Osteocyte (in vitro differentiated cells): ENCODE data around the gene DOK7. TPM values are rescaled to one million over a fixed set of nuclear protein-coding genes. Genes with fewer than 3 reads are reported as not detected.

ENCODE experiments used
- DNase-seq: peaks from one replicate; pipeline ENCODE4 v3.0.0; 2021; ENCODE audit warnings: mixed read lengths; ENCODE audit not compliant: unreplicated experiment; ENCODE audit errors: extremely low spot score
- H3K27ac Mint-ChIP-seq: one replicate; pipeline ENCODE4 v1.8.0; 2021; ENCODE audit warnings: mild to moderate bottlenecking, mixed read lengths; ENCODE audit not compliant: unreplicated experiment
- H3K27me3 Mint-ChIP-seq: one replicate; pipeline ENCODE4 v1.8.0; 2021; ENCODE audit warnings: mixed read lengths; ENCODE audit not compliant: unreplicated experiment
- H3K36me3 Mint-ChIP-seq: one replicate; pipeline ENCODE4 v1.8.0; 2021; ENCODE audit warnings: mixed read lengths; ENCODE audit not compliant: unreplicated experiment
- H3K4me1 Mint-ChIP-seq: one replicate; pipeline ENCODE4 v1.8.0; 2021; ENCODE audit warnings: mixed read lengths; ENCODE audit not compliant: unreplicated experiment
- H3K4me3 Mint-ChIP-seq: one replicate; pipeline ENCODE4 v1.8.0; 2021; ENCODE audit warnings: mild to moderate bottlenecking, moderate library complexity, mixed read lengths; ENCODE audit not compliant: unreplicated experiment
- H3K9me3 Mint-ChIP-seq: one replicate; pipeline ENCODE4 v1.8.0; 2021; ENCODE audit warnings: mixed read lengths; ENCODE audit not compliant: unreplicated experiment
- total RNA-seq: library from RNA; stranded (reverse); gene quantifications from 2 replicates; pipeline ENCODE4 v1.2.1, GENCODE V29; 2021
- TF ChIP-seq, protein P1 (sequence below): fragments of 200-600 bp; sonication (generic); IDR thresholded peaks from 2 replicates; pipeline ENCODE4 v1.5.0; 2021; ENCODE audit warnings: antibody characterized with exemption, mild to moderate bottlenecking, moderate library complexity

Gene DOK7
- total RNA-seq, 1 donor from 2014 or later, result not detected

DNA sequence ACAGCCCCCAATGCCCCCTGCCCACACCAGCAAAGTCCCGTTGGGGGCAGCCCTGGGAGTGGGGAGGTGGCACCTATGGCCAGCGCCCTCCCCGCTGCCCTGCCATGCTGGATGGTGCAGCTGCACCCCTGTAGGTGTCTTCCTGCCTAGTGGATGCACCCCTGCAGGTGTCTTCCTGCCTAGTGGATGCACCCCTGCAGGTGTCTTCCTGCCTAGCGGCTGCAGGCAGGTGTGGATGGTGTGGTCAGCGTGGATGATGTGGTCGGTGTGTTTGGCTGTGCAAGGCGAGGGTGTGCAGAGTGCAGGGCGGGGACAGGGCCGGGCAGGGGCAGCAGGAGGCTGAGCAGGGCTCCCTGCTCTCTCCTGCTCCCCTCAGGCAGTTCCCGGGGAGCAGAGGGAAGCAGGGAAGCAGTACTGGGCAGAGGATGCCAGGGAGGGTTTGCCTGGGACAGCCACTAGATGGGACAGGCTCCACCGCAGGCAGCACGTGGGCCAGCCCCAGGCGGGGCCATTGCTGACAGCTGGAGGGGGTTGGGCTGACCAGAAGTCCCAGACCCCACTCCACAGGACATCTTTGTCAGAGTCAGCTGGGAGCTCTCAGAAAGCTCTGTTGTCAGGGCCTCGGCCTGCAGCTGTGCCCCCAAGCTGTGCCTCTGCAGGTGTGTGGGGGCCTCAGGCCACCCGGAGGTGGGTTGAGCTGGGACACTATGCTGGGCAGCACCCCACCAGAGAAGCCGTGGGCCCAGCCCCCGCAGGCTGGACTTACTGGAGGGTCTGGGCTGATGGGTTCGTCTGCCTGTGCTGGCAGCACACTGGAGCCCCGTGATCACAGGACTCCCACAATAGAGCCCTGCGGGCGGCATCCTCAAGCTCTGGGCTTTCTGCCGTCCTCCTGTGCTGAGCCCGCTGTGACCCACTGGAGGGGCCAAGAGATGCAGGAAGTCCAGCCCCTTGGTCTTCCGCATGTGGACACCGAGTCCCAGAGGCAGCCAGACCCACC, 23.7 kb downstream of the DOK7 start:
- no peak overlapping the region for H3K4me3 Mint-ChIP-seq
- peaks cover 17% of the 10 kb centered on the region for H3K27me3 Mint-ChIP-seq
- no peak for DNase-seq
- H3K36me3 Mint-ChIP-seq, result no peaks in the 10 kb centered on the region
- peaks cover 2% of the 10 kb centered on the region for H3K4me1 Mint-ChIP-seq
- H3K27ac Mint-ChIP-seq, result no peak overlapping the region
- H3K9me3 Mint-ChIP-seq, result no peaks in the 10 kb centered on the region
- TF ChIP-seq, protein P1, sequence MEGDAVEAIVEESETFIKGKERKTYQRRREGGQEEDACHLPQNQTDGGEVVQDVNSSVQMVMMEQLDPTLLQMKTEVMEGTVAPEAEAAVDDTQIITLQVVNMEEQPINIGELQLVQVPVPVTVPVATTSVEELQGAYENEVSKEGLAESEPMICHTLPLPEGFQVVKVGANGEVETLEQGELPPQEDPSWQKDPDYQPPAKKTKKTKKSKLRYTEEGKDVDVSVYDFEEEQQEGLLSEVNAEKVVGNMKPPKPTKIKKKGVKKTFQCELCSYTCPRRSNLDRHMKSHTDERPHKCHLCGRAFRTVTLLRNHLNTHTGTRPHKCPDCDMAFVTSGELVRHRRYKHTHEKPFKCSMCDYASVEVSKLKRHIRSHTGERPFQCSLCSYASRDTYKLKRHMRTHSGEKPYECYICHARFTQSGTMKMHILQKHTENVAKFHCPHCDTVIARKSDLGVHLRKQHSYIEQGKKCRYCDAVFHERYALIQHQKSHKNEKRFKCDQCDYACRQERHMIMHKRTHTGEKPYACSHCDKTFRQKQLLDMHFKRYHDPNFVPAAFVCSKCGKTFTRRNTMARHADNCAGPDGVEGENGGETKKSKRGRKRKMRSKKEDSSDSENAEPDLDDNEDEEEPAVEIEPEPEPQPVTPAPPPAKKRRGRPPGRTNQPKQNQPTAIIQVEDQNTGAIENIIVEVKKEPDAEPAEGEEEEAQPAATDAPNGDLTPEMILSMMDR, result no peak

DNA sequence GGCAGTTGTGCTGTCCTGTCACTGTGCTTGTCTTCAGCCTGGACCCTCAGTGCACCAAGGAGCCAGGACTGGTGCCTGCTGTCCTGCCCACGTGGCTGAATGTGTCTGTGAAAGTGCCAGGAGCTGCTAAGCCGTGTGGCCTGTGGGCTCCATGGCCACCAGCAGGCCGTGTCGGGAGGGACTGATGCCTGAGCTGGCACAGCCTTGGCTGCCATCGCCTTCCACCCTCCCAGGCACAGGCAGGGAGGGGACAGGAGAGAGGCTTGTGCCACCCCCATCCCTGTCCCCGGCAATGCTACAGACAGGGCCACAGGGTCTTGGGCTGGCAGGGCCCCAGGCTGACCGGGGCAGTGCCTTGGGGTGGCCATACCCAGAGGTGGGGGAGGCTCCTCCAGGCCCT, 24.8 kb downstream of the DOK7 start:
- no peak for DNase-seq
- no peak overlapping the region for H3K4me3 Mint-ChIP-seq
- no peak overlapping the region for H3K27ac Mint-ChIP-seq
- H3K27me3 Mint-ChIP-seq, result peaks cover 21% of the 10 kb centered on the region
- TF ChIP-seq, protein P1, result no peak
- H3K4me1 Mint-ChIP-seq, result peaks cover 4% of the 10 kb centered on the region
- H3K9me3 Mint-ChIP-seq, result no peaks in the 10 kb centered on the region
- H3K36me3 Mint-ChIP-seq, result no peaks in the 10 kb centered on the region

DNA sequence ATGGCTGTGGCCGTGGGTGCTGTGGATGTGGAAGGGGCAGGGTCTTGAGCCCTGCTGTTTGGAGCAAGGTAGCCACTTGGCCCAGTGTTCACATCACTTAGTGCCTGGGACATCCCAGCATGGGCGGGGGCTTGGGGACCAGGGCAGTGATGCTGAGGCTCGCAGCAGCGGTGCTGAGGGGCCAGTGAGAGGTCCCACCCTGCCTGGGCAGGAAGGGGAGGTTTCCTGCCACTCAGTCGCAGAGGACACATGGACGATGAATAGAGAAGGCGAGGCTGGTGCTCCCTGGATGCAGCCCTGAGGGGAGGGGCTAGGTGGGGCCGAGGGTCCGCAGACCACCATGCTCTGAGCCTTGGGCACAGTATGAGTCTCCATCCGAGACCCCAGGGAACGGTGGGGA, 25.7 kb downstream of the DOK7 start:
- Mint-ChIP-seq H3K36me3 (no peaks in the 10 kb centered on the region), H3K4me1 (peaks cover 4% of the 10 kb centered on the region), H3K27ac (no peak overlapping the region), H3K9me3 (no peaks in the 10 kb centered on the region), H3K4me3 (no peak overlapping the region), H3K27me3 (peaks cover 21% of the 10 kb centered on the region)
- TF ChIP-seq, protein P1, result no peak
- DNase-seq, result no peak

DNA sequence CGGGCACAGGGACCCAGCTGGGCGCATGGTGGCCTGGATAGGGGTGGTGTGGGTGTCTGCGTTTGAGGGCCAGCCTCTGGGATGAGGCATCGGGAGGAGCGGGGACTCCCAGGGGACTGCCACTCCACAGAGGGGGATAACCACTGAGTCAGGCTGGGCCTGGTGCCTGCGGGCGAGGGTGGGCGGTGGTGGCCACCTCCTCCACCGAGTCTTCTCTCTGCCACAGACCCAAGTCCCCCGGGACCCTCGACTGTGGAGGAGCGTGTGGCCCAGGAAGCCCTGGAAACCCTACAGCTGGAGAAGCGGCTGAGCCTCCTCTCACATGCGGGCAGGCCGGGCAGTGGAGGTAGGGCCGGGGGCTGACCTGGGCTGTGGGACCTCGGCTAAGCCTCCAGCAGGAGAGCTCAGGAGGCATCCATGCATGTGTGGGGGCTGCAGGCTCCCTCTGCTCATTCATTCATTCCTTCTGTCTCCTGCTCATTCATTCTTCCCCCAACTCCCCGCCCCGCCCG, 26.4 kb downstream of the DOK7 start:
- Mint-ChIP-seq H3K36me3 (no peaks in the 10 kb centered on the region), H3K4me1 (peaks cover 4% of the 10 kb centered on the region), H3K27me3 (peaks cover 21% of the 10 kb centered on the region), H3K27ac (no peak overlapping the region), H3K9me3 (no peaks in the 10 kb centered on the region), H3K4me3 (no peak overlapping the region)
- DNase-seq, result no peak
- TF ChIP-seq, protein P1, result no peak
